HepG2 (cell line): ENCODE measurements around the gene PHF23. TPM values are rescaled to one million over a fixed set of nuclear protein-coding genes. Genes with fewer than 3 reads are reported as not detected.
A peak's percentile ranks its signal among the peaks of the same experiment; 100 is the strongest.

Experiments used
- ATF3 ChIP-seq: sonication (generic); formaldehyde crosslinking; IDR thresholded peaks from 2 replicates; pipeline ENCODE4 v1.4.0; 2020; ENCODE audit warnings: missing genetic modification reagents
- ATF4 ChIP-seq, 2 experiments: fragments of 450-650 bp in 1 of 2; sonication (generic) in 1 of 2; formaldehyde crosslinking; IDR thresholded peaks; 2 replicates each; pipeline versions ENCODE4 v1.5.0 to v1.8.0; 2020 to 2022; ENCODE audit warnings: mild to moderate bottlenecking in 1 of 2, missing genetic modification reagents in 1 of 2
- BCL3 ChIP-seq: sonication (generic); formaldehyde crosslinking; IDR thresholded peaks from 2 replicates; pipeline ENCODE4 v1.5.1; 2020; ENCODE audit warnings: mild to moderate bottlenecking, missing genetic modification reagents, moderate library complexity
- BCL6 ChIP-seq: IDR thresholded peaks from 2 replicates; pipeline ENCODE4 v1.6.1; 2016; ENCODE audit warnings: missing genetic modification reagents, missing compliant biosample characterization
- CCDC6 ChIP-seq: sonication (generic); formaldehyde crosslinking; IDR thresholded peaks from 2 replicates; pipeline ENCODE4 v1.8.1; 2022; ENCODE audit warnings: mild to moderate bottlenecking, missing genetic modification reagents, moderate library complexity
- FOXA1 ChIP-seq, 2 experiments: fragments of 450-650 bp in 1 of 2; sonication (generic) in 1 of 2; formaldehyde crosslinking in 1 of 2; IDR thresholded peaks; 2 replicates each; pipeline versions ENCODE4 v1.4.0 to v1.6.1; 2016 to 2020; ENCODE audit warnings: missing genetic modification reagents in 1 of 2
- FOXC1 ChIP-seq: sonication (generic); formaldehyde crosslinking; IDR thresholded peaks from 2 replicates; pipeline ENCODE4 v1.8.0; 2022; ENCODE audit warnings: mild to moderate bottlenecking, missing genetic modification reagents, borderline replicate concordance
- GATAD2A ChIP-seq: IDR thresholded peaks from 2 replicates; pipeline ENCODE4 v1.6.1; 2016
- GPN1 ChIP-seq: sonication (generic); formaldehyde crosslinking; IDR thresholded peaks from 2 replicates; pipeline ENCODE4 v1.5.1; 2020; ENCODE audit warnings: missing genetic modification reagents, borderline replicate concordance
- GZF1 ChIP-seq: sonication (generic); formaldehyde crosslinking; IDR thresholded peaks from 2 replicates; pipeline ENCODE4 v1.5.1; 2020; ENCODE audit warnings: mild to moderate bottlenecking, missing genetic modification reagents
- KAT7 ChIP-seq: IDR thresholded peaks from 2 replicates; pipeline ENCODE4 v1.6.1; 2018; ENCODE audit warnings: borderline replicate concordance, missing compliant biosample characterization
- KLF9 ChIP-seq: IDR thresholded peaks from 2 replicates; pipeline ENCODE4 v1.6.1; 2016; ENCODE audit warnings: low read depth
- MTA1 ChIP-seq: sonication (generic); formaldehyde crosslinking; IDR thresholded peaks from 2 replicates; pipeline ENCODE4 v1.4.0; 2020; ENCODE audit warnings: missing genetic modification reagents, mild to moderate bottlenecking, borderline replicate concordance
- RELA ChIP-seq: sonication (generic); formaldehyde crosslinking; IDR thresholded peaks from 2 replicates; pipeline ENCODE4 v1.4.0; 2020; ENCODE audit warnings: missing genetic modification reagents
- THRA ChIP-seq: sonication (generic); formaldehyde crosslinking; IDR thresholded peaks from 2 replicates; pipeline ENCODE4 v1.4.0; 2020; ENCODE audit warnings: missing genetic modification reagents, borderline replicate concordance
- ZGPAT ChIP-seq: IDR thresholded peaks from 2 replicates; pipeline ENCODE4 v1.6.1; 2016; ENCODE audit warnings: mild to moderate bottlenecking
- ZNF136 ChIP-seq: sonication (generic); formaldehyde crosslinking; IDR thresholded peaks from 2 replicates; pipeline ENCODE4 v1.8.1; 2022; ENCODE audit warnings: low read depth, mild to moderate bottlenecking, moderate library complexity, missing genetic modification reagents
- ZNF281 ChIP-seq: sonication (generic); formaldehyde crosslinking; IDR thresholded peaks from 2 replicates; pipeline ENCODE4 v1.4.0; 2020; ENCODE audit warnings: missing genetic modification reagents, borderline replicate concordance
- ZNF691 ChIP-seq: sonication (generic); formaldehyde crosslinking; IDR thresholded peaks from 2 replicates; pipeline ENCODE4 v1.4.0; 2020; ENCODE audit warnings: missing genetic modification reagents, low read depth, mild to moderate bottlenecking, borderline replicate concordance
- polyA plus RNA-seq, 8 experiments: library from polyadenylated mRNA; depleted of rRNA in 3 of 8; stranded (reverse) in 7 of 8; unstranded in 1 of 8; fragments of >200 nt; fragmentation: Illumina TruSeq in 4 of 8; extraction: Trizol in 4 of 8; gene quantifications; 2 replicates each; pipeline versions ENCODE4 v1.2.1 to v1.2.3, GENCODE V29; 2011 to 2016; ENCODE audit warnings: low read depth in 4 of 8, missing spikeins in 1 of 8, mixed read lengths in 1 of 8; ENCODE audit not compliant: insufficient read depth in 1 of 8
- total RNA-seq, 5 experiments: library from RNA; depleted of rRNA; stranded (reverse); fragments of >200 nt; fragmentation: Illumina TruSeq; extraction: Trizol; gene quantifications; 2 replicates each; pipeline ENCODE4 v1.2.3, GENCODE V29; 2016; ENCODE audit warnings: low read depth in 1 of 5

Gene PHF23
- total and polyA plus RNA-seq, 2 of the 13 experiments (the other 11 are each of a cell fraction or from before 2014, with no cell fraction given) = 27.6 to 33.2 TPM

- TF ChIP-seq ZNF281 (CRISPR knock-in tag) = peak; percentile 28; the same call in 1 of the 2 replicates
- TF ChIP-seq ATF3 = peak; percentile 89
- 0 out of 2 replicates have a peak, but pooled peaks have one; percentile 27 for TF ChIP-seq KAT7 (CRISPR knock-in tag)
- TF ChIP-seq ZNF136 (CRISPR knock-in tag) = no peak
- 0 out of 2 replicates have a peak, but pooled peaks have one; percentile 48 for TF ChIP-seq KLF9 (CRISPR knock-in tag)
- no peak for TF ChIP-seq FOXA1 (IDR thresholded peaks at IDR 0.05)
- TF ChIP-seq FOXA1 (CRISPR knock-in tag; IDR thresholded peaks at IDR 0.05) = no peak
- peak in 1 of 2 experiments; percentile 99; a peak in 2 of 4 replicates for TF ChIP-seq ATF4 (CRISPR knock-in tag; IDR thresholded peaks at IDR 0.05)
- TF ChIP-seq BCL3 (CRISPR knock-in tag) = peak; percentile 65; the same call in 1 of the 2 replicates
- TF ChIP-seq ZNF691 (CRISPR knock-in tag) = no peak
- TF ChIP-seq GPN1 = no peak
- peak; percentile 56; the same call in 1 of the 2 replicates for TF ChIP-seq CCDC6 (CRISPR knock-in tag)
- TF ChIP-seq RELA (CRISPR knock-in tag) = no peak
- peak; percentile 80 for TF ChIP-seq MTA1 (CRISPR knock-in tag)
- peak; percentile 46; the same call in 1 of the 2 replicates for TF ChIP-seq BCL6 (CRISPR knock-in tag)
- TF ChIP-seq THRA (CRISPR knock-in tag) = peak; percentile 58
- peak; percentile 81; the same call in 1 of the 2 replicates for TF ChIP-seq GZF1 (CRISPR knock-in tag)
- TF ChIP-seq FOXC1 (CRISPR knock-in tag) = 0 out of 2 replicates have a peak, but pooled peaks have one; percentile 42
- peak; percentile 78 for TF ChIP-seq ZGPAT (CRISPR knock-in tag)
- peak; percentile 86 for TF ChIP-seq GATAD2A (CRISPR knock-in tag)
These were observed 19.7 kb upstream of the PHF23 start (continued) for GRCh38 chr17:7258731-7259554.
